Bronchial epithelial cell (primary cell): ENCODE measurements around the gene WDR74. TPM values are rescaled to one million over a fixed set of nuclear protein-coding genes. Genes with fewer than 3 reads are reported as not detected.
"Not testable (repeated sequence)": the region's sequence is repeated elsewhere in the genome, so short reads cannot be mapped to it uniquely, and the experiment has no call there.

Experiments
- DNase-seq: peaks from one replicate; pipeline ENCODE4 v3.0.0-alpha.2; 2010; ENCODE audit warnings: low read depth
- FAIRE-seq: peaks from 2 replicates; lab custom pipeline; 2011; peaks lifted over from hg19 to GRCh38; lab: Jason Lieb, UNC
- H3K27me3 ChIP-seq: 2 replicates; pipeline ENCODE4 v1.5.1; 2011; ENCODE audit warnings: low read length; ENCODE audit not compliant: control insufficient read depth, insufficient read depth
- H3K36me3 ChIP-seq: 2 replicates; pipeline ENCODE4 v1.5.1; 2011; ENCODE audit warnings: low read length; ENCODE audit not compliant: control insufficient read depth, insufficient read depth
- H3K4me3 ChIP-seq: 2 replicates; pipeline ENCODE4 v1.5.1; 2011; ENCODE audit warnings: mild to moderate bottlenecking, low read depth, low read length, control low read depth
- CTCF ChIP-seq: IDR thresholded peaks from 2 replicates; pipeline ENCODE4 v1.5.1; 2011; ENCODE audit warnings: mild to moderate bottlenecking, moderate library complexity, low read length, control low read depth, inconsistent platforms; ENCODE audit not compliant: insufficient read depth, severe bottlenecking
- total RNA-seq: library from RNA; depleted of rRNA; stranded (reverse); fragments of >200 nt; gene quantifications from 2 replicates; pipeline ENCODE4 v1.2.1, GENCODE V29; 2014

WDR74 gene
- total RNA-seq, 1 donor from 2014 or later, result 113 TPM

GRCh38 chr11:62844154-62844553 lies 4.8 kb upstream of the WDR74 start:
- FAIRE-seq (no peak), DNase-seq (no peak)
- H3K27me3 ChIP-seq, result no peaks in the 10 kb centered on the region
- no peak for TF ChIP-seq CTCF
- H3K36me3 ChIP-seq, result no peaks in the 10 kb centered on the region
- no peak overlapping the region for H3K4me3 ChIP-seq

GRCh38 chr11:62843466-62843865 lies 4.1 kb upstream of the WDR74 start:
- DNase-seq (no peak), FAIRE-seq (no peak)
- Histone ChIP-seq H3K4me3 (no peak overlapping the region), H3K36me3 (no peaks in the 10 kb centered on the region), H3K27me3 (no peaks in the 10 kb centered on the region)
- TF ChIP-seq CTCF, result no peak

GRCh38 chr11:62842891-62843290 lies 3.5 kb upstream of the WDR74 start:
- H3K4me3 ChIP-seq, H3K27me3 ChIP-seq, DNase-seq, FAIRE-seq, H3K36me3 ChIP-seq: not testable (repeated sequence)

GRCh38 chr11:62842171-62842741 lies 2.9 kb upstream of the WDR74 start:
- H3K36me3 ChIP-seq, result peaks cover 6% of the 10 kb centered on the region
- FAIRE-seq (no peak), DNase-seq (no peak)
- H3K27me3 ChIP-seq, result no peaks in the 10 kb centered on the region
- no peak for TF ChIP-seq CTCF
- H3K4me3 ChIP-seq, result peak overlapping the region; percentile 34

- H3K36me3 ChIP-seq, result peaks cover 6% of the 10 kb centered on the region
- no peaks in the 10 kb centered on the region for H3K27me3 ChIP-seq
- DNase-seq (peak; percentile 100), FAIRE-seq (peak; percentile 100)
- peak overlapping the region; percentile 34 for H3K4me3 ChIP-seq
- TF ChIP-seq CTCF, result no peak
Observed at GRCh38 chr11:62841361-62842170, 2.2 kb upstream of the WDR74 start.

- H3K4me3 ChIP-seq, result peak overlapping the region; percentile 91
- not testable (repeated sequence) for H3K27me3 ChIP-seq, FAIRE-seq, H3K36me3 ChIP-seq
- DNase-seq, result peak; percentile 73
Observed at GRCh38 chr11:62840721-62841360, 1.5 kb upstream of the WDR74 start.
